SK-N-SH (cell line): ENCODE data around the gene SMG7.

ENCODE experiments used
- CHD2 ChIP-seq: fragments of 150-350 bp; IDR thresholded peaks from 2 replicates; pipeline ENCODE4 v1.6.1; 2018; ENCODE audit warnings: low read length; ENCODE audit not compliant: partially characterized antibody
- CTCF ChIP-seq: fragments of 200-600 bp; sonication (generic); IDR thresholded peaks from 2 replicates; pipeline ENCODE4 v1.6.1; 2017; ENCODE audit warnings: antibody characterized with exemption, mild to moderate bottlenecking, moderate library complexity
- EZH2phosphoT487 ChIP-seq: fragments of 200-600 bp; sonication (generic); IDR thresholded peaks from 2 replicates; pipeline ENCODE4 v1.6.1; 2017; ENCODE audit warnings: low read depth, mixed run types, mild to moderate bottlenecking, antibody characterized with exemption, moderate library complexity, borderline replicate concordance
- JUND ChIP-seq: IDR thresholded peaks from 2 replicates; pipeline ENCODE4 v1.4.0; 2012
- MAX ChIP-seq: IDR thresholded peaks from 2 replicates; pipeline ENCODE4 v1.4.0; 2012; ENCODE audit warnings: low read depth
- POLR2AphosphoS5 ChIP-seq: IDR thresholded peaks from 2 replicates; pipeline ENCODE4 v1.6.1; 2012; ENCODE audit warnings: low read depth, low read length
- RXRA ChIP-seq: IDR thresholded peaks from 2 replicates; pipeline ENCODE4 v1.4.0; 2012; ENCODE audit warnings: low read depth, mild to moderate bottlenecking, borderline replicate concordance
- YY1 ChIP-seq: IDR thresholded peaks from 2 replicates; pipeline ENCODE4 v1.4.0; 2012; ENCODE audit warnings: low read depth, mild to moderate bottlenecking
- ZBTB33 ChIP-seq: IDR thresholded peaks from 2 replicates; pipeline ENCODE4 v1.4.0; 2012; ENCODE audit warnings: low read depth, borderline replicate concordance
- TF ChIP-seq, protein P1 (sequence below): IDR thresholded peaks from 2 replicates; pipeline ENCODE4 v1.6.1; 2012; ENCODE audit warnings: mild to moderate bottlenecking, low read depth, low read length, moderate library complexity

- TF ChIP-seq, protein P1, sequence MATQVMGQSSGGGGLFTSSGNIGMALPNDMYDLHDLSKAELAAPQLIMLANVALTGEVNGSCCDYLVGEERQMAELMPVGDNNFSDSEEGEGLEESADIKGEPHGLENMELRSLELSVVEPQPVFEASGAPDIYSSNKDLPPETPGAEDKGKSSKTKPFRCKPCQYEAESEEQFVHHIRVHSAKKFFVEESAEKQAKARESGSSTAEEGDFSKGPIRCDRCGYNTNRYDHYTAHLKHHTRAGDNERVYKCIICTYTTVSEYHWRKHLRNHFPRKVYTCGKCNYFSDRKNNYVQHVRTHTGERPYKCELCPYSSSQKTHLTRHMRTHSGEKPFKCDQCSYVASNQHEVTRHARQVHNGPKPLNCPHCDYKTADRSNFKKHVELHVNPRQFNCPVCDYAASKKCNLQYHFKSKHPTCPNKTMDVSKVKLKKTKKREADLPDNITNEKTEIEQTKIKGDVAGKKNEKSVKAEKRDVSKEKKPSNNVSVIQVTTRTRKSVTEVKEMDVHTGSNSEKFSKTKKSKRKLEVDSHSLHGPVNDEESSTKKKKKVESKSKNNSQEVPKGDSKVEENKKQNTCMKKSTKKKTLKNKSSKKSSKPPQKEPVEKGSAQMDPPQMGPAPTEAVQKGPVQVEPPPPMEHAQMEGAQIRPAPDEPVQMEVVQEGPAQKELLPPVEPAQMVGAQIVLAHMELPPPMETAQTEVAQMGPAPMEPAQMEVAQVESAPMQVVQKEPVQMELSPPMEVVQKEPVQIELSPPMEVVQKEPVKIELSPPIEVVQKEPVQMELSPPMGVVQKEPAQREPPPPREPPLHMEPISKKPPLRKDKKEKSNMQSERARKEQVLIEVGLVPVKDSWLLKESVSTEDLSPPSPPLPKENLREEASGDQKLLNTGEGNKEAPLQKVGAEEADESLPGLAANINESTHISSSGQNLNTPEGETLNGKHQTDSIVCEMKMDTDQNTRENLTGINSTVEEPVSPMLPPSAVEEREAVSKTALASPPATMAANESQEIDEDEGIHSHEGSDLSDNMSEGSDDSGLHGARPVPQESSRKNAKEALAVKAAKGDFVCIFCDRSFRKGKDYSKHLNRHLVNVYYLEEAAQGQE: no peak
- no peak for TF ChIP-seq RXRA
- no peak for TF ChIP-seq CHD2
- no peak for TF ChIP-seq ZBTB33
- no peak for TF ChIP-seq MAX
- no peak for TF ChIP-seq JUND
- no peak for TF ChIP-seq CTCF
- TF ChIP-seq EZH2phosphoT487: no peak
- TF ChIP-seq POLR2AphosphoS5: no peak
- no peak for TF ChIP-seq YY1
Measured at GRCh38 chr1:183533617-183534174, 61.4 kb downstream of the SMG7 start.
